ENCODE results near the gene VMO1.

The VMO1 gene

DNA sequence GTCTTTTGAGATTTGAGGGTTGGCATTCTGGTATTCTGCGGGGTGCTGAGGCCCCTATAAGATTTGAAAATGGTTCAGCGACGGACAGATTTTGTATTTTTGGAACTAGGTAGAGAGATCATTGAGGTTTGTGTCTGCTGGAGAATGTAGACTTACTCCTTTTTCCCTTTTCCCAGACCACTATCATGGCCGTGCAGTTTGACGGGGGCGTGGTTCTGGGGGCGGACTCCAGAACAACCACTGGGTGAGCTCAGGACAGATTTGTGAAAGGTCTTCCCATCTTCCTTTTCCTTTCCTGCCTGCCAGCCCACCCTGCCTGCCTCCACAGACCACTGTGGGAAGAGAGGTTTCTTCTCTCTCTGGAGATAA lies 10.4 kb upstream of the VMO1 start:
- no peak for DNase-seq

- no peak for DNase-seq
These were observed 9.0 kb upstream of the VMO1 start for GRCh38 chr17:4795168-4795567.

GRCh38 chr17:4790705-4791088 lies 4.5 kb upstream of the VMO1 start:
- DNase-seq: no peak

GRCh38 chr17:4789951-4790704 lies 4.0 kb upstream of the VMO1 start:
- DNase-seq: peak; percentile 30

DNA sequence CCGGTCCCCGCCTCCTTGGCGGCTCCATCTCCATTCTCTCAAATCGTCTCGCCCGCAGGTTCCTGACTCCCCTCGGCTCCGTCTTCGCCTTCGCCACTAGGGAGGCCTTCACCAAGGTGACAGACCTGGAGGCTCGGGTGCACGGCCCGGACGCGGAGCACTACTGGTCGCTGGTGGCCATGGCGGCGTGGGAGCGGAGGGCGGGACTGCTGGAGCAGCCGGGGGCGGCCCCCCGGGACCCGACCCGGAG lies 3.5 kb upstream of the VMO1 start:
- DNase-seq: no peak

DNA sequence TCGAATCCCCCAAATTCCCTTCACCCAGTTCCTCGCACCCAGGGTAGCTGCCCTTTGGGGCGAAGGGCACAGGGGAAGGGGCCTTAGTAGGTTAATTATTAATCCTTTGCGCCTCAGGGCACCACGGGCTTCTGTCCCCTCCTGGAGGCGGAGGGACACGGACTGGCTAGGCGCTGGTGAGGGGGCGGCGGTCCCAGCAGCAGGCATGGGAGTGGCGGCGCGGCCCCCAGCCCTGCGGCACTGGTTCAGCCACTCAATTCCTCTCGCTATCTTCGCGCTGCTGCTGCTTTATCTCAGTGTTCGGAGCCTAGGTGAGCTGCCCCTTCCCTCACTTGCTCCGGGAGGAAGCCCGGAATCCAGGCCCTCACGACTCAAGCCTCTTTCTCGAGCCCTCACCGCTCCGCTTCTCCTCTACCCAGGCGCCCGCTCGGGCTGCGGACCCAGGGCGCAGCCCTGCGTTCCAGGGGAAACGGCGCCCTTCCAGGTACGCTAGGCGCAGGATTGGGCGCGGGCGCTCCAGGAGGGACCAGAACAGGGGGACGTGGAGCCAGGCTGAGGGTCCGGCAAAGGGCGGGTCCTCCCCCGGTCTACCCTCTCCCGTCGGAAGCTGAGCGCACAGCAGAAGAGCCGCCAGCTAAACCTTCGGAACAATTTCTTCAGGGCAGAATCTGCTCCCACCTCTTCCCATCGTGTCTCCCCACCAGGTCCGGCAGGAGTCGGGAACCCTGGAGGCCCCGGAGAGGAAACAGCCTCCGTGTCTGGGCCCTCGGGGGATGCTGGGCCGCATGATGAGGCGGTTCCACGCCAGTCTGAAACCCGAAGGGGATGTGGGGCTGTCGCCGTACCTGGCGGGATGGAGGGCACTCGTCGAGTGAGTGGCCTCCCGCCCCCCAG lies 2.9 kb upstream of the VMO1 start, which contains the start of gene GLTPD2:
TSS of gene GLTPD2 (plus strand) at position 158 of the 894 bp plus-strand sequence. CDS start at position 206, 48 bp downstream.
- no peak for DNase-seq

DNA sequence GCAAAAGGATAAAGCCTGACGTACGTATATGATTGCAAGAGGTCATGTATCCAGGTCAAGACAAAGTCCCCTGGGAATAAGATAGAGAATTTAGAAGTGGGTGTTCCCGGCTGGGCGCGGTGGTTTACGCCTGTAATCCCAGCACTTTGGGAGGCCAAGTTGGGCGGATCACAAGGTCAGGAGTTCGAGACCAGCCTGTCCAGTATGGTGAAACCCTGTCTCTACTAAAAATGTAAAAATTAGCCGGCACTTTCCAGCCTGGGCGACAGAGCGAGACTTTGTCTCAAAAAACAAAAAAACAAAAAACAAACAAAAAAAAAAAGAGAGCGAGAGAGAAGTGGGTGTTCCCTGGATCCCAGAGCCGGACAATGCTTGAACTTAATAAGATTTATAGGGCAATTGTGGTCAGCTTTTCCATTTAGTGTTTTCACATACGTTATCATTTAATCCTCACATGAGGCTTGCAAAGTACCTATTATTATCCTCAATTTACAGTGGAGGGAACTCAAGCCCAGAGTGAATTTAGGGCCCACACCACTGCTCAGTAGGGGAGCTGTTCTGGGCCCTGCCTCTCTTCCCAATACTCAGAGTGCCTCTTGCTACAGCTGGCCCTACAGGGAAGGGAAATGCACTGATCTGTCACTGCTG lies 2.1 kb upstream of the VMO1 start:
- DNase-seq: no peak

DNA sequence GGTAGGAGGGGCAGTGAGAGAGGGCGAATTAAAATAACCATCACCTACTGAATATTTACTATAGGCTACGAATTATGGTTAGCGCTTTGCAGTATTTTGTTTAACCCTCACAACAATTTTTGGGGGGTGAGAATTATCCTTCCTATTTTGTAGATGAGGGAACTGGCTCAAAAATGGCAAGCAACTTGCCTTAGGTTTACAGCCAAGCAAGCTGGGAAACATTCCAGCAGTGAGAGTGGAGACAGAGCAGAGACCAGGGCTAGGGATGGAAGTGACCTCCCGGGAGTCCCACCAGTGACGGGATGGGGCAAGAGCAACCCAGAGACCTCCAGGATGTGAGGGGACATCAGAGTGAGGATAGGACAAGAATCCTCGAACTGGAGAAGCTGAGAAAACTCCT lies 352 bp upstream of the VMO1 start:
- no peak for DNase-seq

- DNase-seq: no peak
These were observed 656 bp downstream of the VMO1 start for GRCh38 chr17:4785311-4786105.

DNA sequence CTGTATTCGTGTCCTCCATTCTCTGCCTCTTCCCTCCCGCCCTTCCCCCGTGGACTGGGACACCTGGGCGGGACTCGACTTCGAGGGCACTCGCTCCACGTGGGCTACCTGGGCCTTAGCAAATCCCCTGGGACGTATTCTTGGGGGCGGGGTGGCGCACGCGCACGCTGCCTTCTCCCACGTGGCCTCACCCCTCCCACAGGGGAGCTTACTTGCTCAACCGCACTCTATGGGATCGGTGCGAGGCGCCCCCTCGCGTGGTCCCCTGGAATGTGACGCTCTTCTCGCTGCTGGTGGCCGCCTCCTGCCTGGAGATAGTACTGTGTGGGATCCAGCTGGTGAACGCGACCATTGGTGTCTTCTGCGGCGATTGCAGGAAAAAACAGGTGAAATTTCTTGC lies 3.5 kb downstream of the VMO1 start:
- DNase-seq: no peak

DNA sequence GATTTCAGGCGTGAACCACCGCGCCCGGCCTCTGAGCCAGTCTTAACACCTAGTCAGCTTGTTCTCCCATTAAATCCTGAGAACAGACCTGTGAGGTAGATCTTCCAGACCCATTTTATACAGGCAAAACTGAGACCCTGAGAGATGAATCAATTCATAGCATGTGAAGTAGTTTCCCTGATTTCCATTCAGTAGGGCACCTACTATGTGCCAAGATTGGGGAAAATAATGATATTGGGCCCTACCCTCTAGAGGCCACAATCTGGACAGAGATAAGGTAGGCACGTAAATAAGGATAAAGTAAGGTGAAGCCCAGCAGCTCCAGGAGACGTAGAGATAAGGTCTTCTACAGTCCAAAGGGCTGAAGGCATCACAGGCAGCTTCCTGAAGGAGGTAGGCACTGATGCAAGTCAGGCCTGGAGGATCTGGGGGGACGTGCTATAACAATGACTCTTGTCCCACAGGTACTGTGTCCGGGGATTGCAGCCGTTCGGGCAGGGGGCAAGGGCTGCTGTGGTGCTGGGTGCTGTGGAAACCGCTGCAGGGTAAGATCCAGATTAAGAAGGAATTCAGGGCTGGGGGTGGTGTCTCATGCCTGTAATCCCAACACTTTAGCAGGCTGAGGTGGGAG lies 5.7 kb downstream of the VMO1 start:
- no peak for DNase-seq

- no peak for DNase-seq
These were observed 8.0 kb downstream of the VMO1 start for GRCh38 chr17:4777969-4778760.

DNA sequence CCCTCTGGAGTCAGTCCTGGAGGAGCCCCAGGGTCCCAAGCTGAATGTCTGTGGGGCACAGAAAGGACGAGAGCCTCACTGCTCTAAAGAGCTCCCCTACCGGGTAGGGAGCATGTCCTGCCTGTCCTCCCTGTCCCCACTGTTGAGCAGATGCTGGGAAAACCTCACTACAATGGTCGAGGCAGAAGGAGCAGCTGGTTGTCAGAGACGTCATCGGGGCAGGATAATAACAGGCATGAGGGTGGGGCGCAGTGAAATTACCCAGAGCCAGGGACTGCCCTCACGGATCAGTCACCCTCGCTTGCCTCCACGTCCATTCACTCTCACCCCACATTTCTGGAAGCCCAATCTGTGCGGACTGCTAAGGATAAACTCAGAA lies 13.9 kb downstream of the VMO1 start:
- peak; percentile 59 for DNase-seq

DNA sequence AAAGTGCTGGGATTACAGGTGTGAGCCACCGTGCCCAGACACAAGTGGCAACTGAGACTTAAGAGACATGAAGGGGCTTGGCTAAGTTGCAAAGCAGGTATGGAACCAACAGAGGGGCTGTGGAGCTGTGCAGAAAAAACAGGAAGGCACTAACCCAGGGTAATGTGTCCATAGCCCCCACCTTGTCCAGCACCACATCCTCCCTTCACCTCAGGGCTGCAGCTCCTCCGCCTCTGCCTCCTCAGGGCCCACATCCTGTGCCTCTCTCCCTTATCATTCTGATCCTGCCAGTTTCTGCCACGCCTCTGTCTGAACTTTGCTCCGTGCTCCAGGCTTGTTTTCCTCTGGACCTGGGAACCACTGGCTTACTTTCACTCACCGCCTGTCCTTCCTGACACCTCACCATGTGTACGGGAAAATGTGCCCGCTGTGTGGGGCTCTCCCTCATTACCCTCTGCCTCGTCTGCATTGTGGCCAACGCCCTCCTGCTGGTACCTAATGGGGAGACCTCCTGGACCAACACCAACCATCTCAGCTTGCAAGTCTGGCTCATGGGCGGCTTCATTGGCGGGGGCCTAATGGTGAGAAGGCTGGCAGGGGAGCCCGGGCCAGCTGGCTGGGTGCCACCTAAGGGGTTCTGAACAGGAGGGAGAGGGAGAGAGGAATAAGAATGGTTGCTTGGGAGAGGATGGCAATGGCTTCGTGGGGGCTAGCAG lies 14.5 kb downstream of the VMO1 start, which contains the start of gene TM4SF5:
TSS of gene TM4SF5 (plus strand) at position 368 of the 716 bp plus-strand sequence. CDS start at position 405, 37 bp downstream.
- DNase-seq: peak; percentile 61

DNA sequence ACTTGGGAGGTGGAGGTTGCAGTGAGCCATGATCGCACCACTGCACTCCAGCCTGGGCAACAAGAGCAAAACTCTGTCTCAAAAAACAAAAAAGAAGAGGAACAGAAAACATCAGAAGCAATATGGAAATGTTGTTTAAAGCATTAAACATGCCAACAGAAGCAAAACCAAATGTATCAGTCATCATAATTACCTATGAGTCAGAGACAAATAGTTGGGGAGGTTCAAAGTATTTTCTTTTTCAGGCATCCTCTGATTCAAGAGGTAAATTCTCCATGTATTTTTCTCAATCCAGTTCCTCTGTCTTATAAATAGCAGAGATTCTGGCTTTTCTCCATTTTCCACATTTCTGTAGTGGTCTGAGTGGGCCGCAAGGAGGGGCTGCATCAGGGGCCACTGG lies 16.5 kb downstream of the VMO1 start:
- DNase-seq: no peak

GRCh38 chr17:4768298-4768697 lies 17.9 kb downstream of the VMO1 start:
- no peak for DNase-seq

DNA sequence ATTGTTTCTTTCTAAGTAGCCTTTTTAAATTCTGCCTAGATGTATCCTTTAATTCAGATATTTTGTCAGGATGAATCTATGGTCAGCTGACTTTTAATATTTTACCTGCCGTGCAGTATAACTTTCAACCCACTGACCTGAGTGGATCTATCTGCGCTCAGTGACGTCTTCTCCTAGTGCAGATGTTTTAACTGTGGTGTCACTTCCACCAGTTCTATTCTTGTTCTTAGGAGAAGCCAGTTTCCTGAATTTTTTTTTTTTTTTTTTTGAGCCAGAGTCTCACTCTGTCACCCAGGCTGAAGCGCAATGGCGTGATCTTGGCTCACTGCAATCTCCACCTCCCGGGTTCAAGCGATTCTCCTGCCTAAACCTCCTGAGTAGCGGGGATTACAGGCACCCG lies 19.4 kb downstream of the VMO1 start:
- DNase-seq: no peak

DNA sequence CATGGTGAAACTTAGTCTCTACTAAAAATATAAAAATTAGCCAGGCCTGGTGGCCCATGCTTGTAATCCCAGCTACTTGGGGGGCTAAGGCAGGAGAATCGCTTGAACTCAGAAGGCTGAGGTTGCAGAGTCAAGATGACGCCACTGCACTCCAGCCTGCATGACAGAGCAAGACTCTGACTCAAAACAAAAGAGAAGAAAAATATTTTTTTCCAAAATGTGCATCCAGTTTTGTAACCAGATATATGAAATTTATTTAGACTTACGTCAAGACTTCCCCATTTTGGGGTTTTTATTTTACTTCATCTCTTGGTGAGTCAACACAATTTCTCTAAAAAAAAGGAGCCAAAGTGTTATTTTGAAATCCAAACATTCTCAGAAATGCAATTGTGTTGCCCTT lies 20.0 kb downstream of the VMO1 start:
- DNase-seq: no peak

DNA sequence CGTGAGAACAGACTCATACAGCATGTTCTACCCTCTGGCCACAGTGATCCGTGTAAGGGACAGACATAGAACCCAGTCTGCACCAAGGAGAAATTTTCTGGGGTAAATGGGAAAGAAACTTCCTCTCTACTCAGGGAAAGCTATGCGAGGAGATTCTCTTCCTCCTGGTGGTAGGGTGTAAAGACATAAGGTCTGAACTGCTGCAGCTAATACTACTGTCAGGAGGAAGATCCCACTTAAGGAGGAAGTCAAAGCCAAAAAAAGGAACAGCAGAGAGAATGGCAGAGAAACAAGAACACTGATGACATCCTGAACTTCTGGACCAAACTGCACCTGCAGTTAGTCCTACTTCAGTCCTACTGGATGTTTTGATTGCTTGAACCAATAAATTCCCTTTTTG lies 21.6 kb downstream of the VMO1 start:
- no peak for DNase-seq

DNA sequence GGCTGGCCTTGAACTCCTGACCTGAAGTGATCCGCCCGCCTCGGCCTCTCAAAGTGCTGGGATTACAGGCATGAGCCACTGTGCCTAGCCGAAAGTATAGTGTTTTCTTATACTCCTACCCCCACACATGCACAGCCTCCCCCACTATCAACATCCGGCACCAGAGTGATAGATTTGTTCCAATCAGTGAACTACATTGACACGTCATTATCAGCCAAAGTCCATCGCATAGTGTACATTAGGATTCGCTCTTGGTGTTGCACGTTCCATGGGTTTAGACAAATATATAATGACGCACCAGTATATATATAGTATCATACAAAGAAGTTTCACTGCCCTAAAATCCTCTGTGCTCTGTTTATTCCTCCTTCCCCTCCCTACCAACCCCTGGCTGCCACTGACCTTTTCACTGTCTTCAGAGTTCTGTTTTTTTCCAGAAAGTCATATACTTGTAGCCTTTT lies 26.4 kb downstream of the VMO1 start:
- no peak for DNase-seq

GRCh38 chr17:4753392-4753791 lies 32.8 kb downstream of the VMO1 start:
- no peak for DNase-seq
